OCI-LY3 (cell line): ENCODE measurements around the gene STPG1.

ENCODE experiments used
- H2AFZ ChIP-seq: fragments of 200-600, 300-600 bp; shearing (Covaris generic); 2 replicates; pipeline ENCODE4 v1.6.0; 2014; ENCODE audit warnings: antibody characterized with exemption, low read depth, low read length
- H3K27ac ChIP-seq: fragments of 200-600, 300-600 bp; sonication (generic); 2 replicates; pipeline ENCODE4 v1.5.1; 2014; ENCODE audit warnings: mild to moderate bottlenecking, low read length, moderate library complexity, mixed read lengths
- H3K27me3 ChIP-seq: fragments of 200-600, 300-600 bp; sonication (generic); 2 replicates; pipeline ENCODE4 v1.6.1; 2014; ENCODE audit warnings: low read depth, low read length, mixed read lengths
- H3K36me3 ChIP-seq: fragments of 200-600, 300-600 bp; sonication (generic); replicated peaks from 2 replicates; pipeline ENCODE3; 2014; ENCODE audit warnings: low read depth, low read length, mixed read lengths
- H3K4me1 ChIP-seq: fragments of 300-600, 200-600 bp; sonication (generic); 2 replicates; pipeline ENCODE4 v1.6.1; 2014; ENCODE audit warnings: low read length, mixed read lengths
- H3K4me2 ChIP-seq: fragments of 200-600, 300-600 bp; sonication (generic); 2 replicates; pipeline ENCODE4 v1.6.1; 2014; ENCODE audit warnings: low read length, mixed read lengths
- H3K4me3 ChIP-seq: fragments of 300-600, 200-600 bp; sonication (generic); 2 replicates; pipeline ENCODE4 v1.5.1; 2014; ENCODE audit warnings: antibody characterized with exemption, mild to moderate bottlenecking, low read length, moderate library complexity
- H3K79me2 ChIP-seq: fragments of 300-600, 200-600 bp; shearing (Covaris generic); 2 replicates; pipeline ENCODE4 v1.6.1; 2014; ENCODE audit warnings: mild to moderate bottlenecking, low read length, mixed read lengths
- H3K9ac ChIP-seq: fragments of 300-600, 200-600 bp; shearing (Covaris generic); 2 replicates; pipeline ENCODE4 v1.6.0; 2014; ENCODE audit warnings: mild to moderate bottlenecking, low read length, moderate library complexity
- H3K9me3 ChIP-seq: fragments of 200-600, 300-600 bp; shearing (Covaris generic); 2 replicates; pipeline ENCODE4 v1.6.1; 2014; ENCODE audit warnings: low read length, mixed read lengths; ENCODE audit not compliant: insufficient read depth
- H4K20me1 ChIP-seq: fragments of 200-600, 300-600 bp; sonication (generic); 2 replicates; pipeline ENCODE4 v1.6.1; 2016; ENCODE audit warnings: low read length, mixed read lengths; ENCODE audit not compliant: insufficient read depth
- EZH2phosphoT487 ChIP-seq: fragments of 200-600 bp; shearing (Covaris generic); IDR thresholded peaks from 2 replicates; pipeline ENCODE4 v1.6.1; 2018; ENCODE audit warnings: antibody characterized with exemption, mixed run types, low read depth
- TF ChIP-seq, protein P1 (sequence below): fragments of 200-600, 300-600 bp; sonication (generic); IDR thresholded peaks from 2 replicates; pipeline ENCODE4 v1.5.1; 2014; ENCODE audit warnings: antibody characterized with exemption, low read length, low read depth

Gene STPG1

DNA sequence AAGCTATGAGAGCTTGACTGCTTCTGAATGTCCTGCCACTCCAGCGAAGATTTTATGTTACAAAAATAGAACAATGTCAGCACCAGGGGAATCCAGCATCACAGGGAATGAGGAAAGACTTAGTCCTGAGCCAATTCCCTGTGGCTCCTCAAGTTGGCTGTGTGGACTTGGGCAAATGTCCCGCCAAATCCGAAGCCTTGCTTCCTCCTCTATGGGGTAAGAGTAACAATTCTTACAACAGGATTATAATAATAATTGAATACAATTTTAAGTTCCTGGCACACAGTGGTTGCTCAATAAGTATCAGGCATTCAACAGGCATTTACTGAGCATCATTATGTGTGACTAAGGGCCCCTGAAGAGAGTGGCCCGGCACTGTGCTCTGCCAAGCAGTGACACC, 44.4 kb downstream of the STPG1 start:
- Histone ChIP-seq H3K36me3 (no peaks in the 10 kb centered on the region), H3K27ac (no peak overlapping the region)
- TF ChIP-seq, protein P1, sequence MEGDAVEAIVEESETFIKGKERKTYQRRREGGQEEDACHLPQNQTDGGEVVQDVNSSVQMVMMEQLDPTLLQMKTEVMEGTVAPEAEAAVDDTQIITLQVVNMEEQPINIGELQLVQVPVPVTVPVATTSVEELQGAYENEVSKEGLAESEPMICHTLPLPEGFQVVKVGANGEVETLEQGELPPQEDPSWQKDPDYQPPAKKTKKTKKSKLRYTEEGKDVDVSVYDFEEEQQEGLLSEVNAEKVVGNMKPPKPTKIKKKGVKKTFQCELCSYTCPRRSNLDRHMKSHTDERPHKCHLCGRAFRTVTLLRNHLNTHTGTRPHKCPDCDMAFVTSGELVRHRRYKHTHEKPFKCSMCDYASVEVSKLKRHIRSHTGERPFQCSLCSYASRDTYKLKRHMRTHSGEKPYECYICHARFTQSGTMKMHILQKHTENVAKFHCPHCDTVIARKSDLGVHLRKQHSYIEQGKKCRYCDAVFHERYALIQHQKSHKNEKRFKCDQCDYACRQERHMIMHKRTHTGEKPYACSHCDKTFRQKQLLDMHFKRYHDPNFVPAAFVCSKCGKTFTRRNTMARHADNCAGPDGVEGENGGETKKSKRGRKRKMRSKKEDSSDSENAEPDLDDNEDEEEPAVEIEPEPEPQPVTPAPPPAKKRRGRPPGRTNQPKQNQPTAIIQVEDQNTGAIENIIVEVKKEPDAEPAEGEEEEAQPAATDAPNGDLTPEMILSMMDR = no peak
- TF ChIP-seq EZH2phosphoT487 = no peak

DNA sequence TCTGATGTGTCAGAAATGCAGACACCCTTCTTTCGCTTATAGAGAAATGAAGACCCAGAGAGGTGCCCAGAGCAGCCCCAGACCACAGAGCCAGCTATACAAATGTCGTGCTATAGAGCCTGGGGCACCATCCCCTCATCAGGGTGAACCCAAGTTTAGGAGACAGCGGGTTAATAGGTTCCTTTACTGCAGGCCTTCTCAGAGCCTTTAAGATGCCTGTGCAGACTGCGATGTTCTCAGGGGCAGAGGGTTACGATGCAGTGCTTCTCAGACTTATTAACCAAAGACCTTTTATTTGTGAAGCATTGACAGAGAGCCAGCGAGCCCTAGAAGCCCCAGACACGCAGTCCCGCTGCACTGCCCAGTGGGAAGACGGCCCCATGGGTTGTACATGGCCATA, 46.9 kb downstream of the STPG1 start:
- H3K36me3 ChIP-seq = no peaks in the 10 kb centered on the region
- no peaks in the 10 kb centered on the region for H4K20me1 ChIP-seq
- H3K4me1 ChIP-seq = peaks cover 16% of the 10 kb centered on the region
- H3K4me3 ChIP-seq = no peak overlapping the region
- no peak overlapping the region for H3K9ac ChIP-seq
- H3K27me3 ChIP-seq = no peaks in the 10 kb centered on the region
- H2AFZ ChIP-seq = no peak overlapping the region
- no peak overlapping the region for H3K27ac ChIP-seq
- no peak for TF ChIP-seq EZH2phosphoT487
- TF ChIP-seq, protein P1 = no peak
- no peaks in the 10 kb centered on the region for H3K79me2 ChIP-seq
- H3K4me2 ChIP-seq = no peak overlapping the region
- H3K9me3 ChIP-seq = no peaks in the 10 kb centered on the region

More for the DNA sequence above, 44.4 kb downstream of the STPG1 start:
- H2AFZ ChIP-seq = no peak overlapping the region
- H3K27me3 ChIP-seq = no peaks in the 10 kb centered on the region
- H4K20me1 ChIP-seq = no peaks in the 10 kb centered on the region
- no peak overlapping the region for H3K9ac ChIP-seq
- no peak overlapping the region for H3K4me3 ChIP-seq
- H3K4me1 ChIP-seq = peaks cover 32% of the 10 kb centered on the region
- H3K9me3 ChIP-seq = no peaks in the 10 kb centered on the region
- H3K4me2 ChIP-seq = no peak overlapping the region
- no peaks in the 10 kb centered on the region for H3K79me2 ChIP-seq

DNA sequence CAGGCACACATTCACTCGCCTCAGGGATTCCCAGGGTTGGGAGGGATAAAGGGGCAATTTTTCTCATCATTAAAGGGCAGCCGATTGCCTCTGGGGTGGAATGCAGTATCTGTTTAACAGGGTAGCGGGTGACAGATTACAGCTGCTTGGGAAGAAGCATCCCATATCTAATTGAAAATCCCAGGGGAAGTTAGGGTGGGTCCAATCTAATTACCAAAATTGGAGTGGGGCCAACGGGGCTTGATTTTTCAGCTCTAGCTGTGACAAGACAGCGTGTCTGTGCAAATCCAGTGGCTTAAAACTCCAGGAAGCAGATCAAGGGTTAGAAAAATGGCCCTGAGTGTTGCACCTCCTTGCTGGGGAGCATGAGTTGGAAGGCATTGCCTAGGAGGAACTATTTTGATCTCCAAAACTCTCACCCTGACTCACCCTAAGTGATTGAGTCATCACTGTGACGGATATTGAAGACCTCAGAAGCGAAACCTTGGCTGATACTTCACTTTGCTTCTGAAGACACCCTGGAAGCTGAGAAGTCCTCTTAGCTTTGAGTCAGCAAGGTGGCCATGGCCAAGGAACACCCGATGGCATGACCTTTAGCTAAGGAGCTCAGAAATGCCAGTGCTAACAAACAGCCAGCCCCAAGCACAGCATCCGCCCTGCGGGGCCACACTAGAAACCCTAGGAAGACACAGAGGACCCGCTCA, 48.5 kb downstream of the STPG1 start:
- Histone ChIP-seq H4K20me1 (no peaks in the 10 kb centered on the region), H3K79me2 (no peaks in the 10 kb centered on the region), H3K27ac (peak overlapping the region; percentile 15; the same call in 1 of the 2 replicates), H3K4me3 (peak overlapping the region; percentile 34; the same call in 1 of the 2 replicates), H3K9ac (no peak overlapping the region), H3K4me1 (peaks cover 16% of the 10 kb centered on the region), H3K4me2 (peak overlapping the region; percentile 69), H3K36me3 (no peaks in the 10 kb centered on the region), H3K9me3 (no peaks in the 10 kb centered on the region), H3K27me3 (no peaks in the 10 kb centered on the region), H2AFZ (no peak overlapping the region)
- TF ChIP-seq, protein P1 = no peak
- no peak for TF ChIP-seq EZH2phosphoT487

DNA sequence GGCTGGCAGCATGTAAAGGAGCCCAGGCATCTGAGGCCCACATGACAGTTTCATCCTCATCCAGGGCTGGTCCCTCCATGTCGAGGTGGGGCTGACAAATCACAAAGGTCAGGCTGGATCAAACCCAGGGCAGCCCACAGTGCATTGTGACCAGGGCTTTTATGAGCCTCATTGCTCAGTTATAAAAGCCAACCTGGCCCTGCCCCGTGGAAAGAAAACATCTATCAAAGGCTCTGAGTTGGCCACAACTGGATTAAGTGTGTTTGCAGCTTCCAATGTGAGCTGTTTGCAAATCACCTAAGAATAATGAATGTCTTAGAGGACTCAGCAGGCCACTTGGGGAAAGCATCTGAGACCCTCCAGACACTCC, 49.0 kb downstream of the STPG1 start:
- Histone ChIP-seq H3K9ac (no peak overlapping the region), H3K79me2 (no peaks in the 10 kb centered on the region), H4K20me1 (no peaks in the 10 kb centered on the region), H3K27me3 (no peaks in the 10 kb centered on the region), H3K27ac (no peak overlapping the region), H3K36me3 (no peaks in the 10 kb centered on the region), H3K4me1 (peaks cover 16% of the 10 kb centered on the region), H3K9me3 (no peaks in the 10 kb centered on the region), H3K4me3 (no peak overlapping the region), H2AFZ (no peak overlapping the region), H3K4me2 (peak overlapping the region; percentile 69)
- TF ChIP-seq, protein P1 = no peak
- TF ChIP-seq EZH2phosphoT487 = no peak
